ENCODE results near the gene FMN1. TPM values are rescaled to one million over a fixed set of nuclear protein-coding genes. Genes with fewer than 3 reads are reported as not detected.

FMN1 gene
- polyA plus RNA-seq, 2 of the 4 experiments (the other 2 are of a cell fraction) = 0.53 to 2.2 TPM

DNA sequence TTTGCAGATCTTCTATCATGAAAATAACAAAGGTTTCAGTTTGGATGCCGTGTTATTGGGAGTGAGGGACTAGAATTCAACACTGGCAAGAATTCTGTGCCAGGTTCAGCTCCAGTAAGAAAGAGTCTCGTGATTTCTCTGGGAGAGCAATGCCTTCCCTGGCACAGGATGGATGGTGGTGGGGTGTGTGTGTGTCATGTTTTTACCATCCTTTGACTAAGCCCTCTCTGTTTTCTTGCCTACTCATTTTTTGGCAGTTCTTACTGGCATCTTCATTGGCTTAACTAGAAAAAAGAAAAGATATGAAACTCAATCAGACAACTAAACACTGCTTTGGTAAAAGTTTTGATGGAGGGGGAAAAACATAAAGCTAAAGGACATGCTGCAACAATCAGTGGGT, 86.6 kb downstream of the FMN1 start:
- Histone ChIP-seq H3K9me3 (no peaks in the 10 kb centered on the region), H3K4me1 (no peaks in the 10 kb centered on the region), H3K27ac (no peak overlapping the region), H3K4me2 (no peak overlapping the region), H3K4me3 (no peak overlapping the region)
- DNase-seq (ENCODE audit: low read depth in 1 of 2, low spot score in 1 of 2) (no peak), ATAC-seq (no peak), FAIRE-seq (no peak)
- ChIA-PET POLR2A (no interaction called here), CTCF (interaction anchor here (0.6 to 24.5 kb wide), 3 partner anchors 21 to 27 kb away, joined by 3 to 346 read pairs (median 16); no protein-coding TSS in a partner anchor)
- no peak for TF ChIP-seq MAFK (IDR thresholded peaks at IDR 0.05; ENCODE audit: partially characterized antibody)
- TF ChIP-seq RNF2 (IDR thresholded peaks at IDR 0.05; ENCODE audit: borderline replicate concordance, low read depth) = no peak
- TF ChIP-seq ZNF302 (CRISPR knock-in tag; IDR thresholded peaks at IDR 0.05) = no peak
- no peak for TF ChIP-seq NFE2L2 (conservative IDR thresholded peaks at IDR 0.05; ENCODE audit: low read length)
- TF ChIP-seq BHLHE40 (IDR thresholded peaks at IDR 0.05; ENCODE audit: low read depth, low read length) = no peak
- TF ChIP-seq GATA3 (IDR thresholded peaks at IDR 0.05; ENCODE audit: borderline replicate concordance) = no peak
- no peak for TF ChIP-seq HOXB5 (CRISPR knock-in tag; IDR thresholded peaks at IDR 0.05)
- TF ChIP-seq JUNB (IDR thresholded peaks at IDR 0.05) = no peak
- TF ChIP-seq, protein P1, sequence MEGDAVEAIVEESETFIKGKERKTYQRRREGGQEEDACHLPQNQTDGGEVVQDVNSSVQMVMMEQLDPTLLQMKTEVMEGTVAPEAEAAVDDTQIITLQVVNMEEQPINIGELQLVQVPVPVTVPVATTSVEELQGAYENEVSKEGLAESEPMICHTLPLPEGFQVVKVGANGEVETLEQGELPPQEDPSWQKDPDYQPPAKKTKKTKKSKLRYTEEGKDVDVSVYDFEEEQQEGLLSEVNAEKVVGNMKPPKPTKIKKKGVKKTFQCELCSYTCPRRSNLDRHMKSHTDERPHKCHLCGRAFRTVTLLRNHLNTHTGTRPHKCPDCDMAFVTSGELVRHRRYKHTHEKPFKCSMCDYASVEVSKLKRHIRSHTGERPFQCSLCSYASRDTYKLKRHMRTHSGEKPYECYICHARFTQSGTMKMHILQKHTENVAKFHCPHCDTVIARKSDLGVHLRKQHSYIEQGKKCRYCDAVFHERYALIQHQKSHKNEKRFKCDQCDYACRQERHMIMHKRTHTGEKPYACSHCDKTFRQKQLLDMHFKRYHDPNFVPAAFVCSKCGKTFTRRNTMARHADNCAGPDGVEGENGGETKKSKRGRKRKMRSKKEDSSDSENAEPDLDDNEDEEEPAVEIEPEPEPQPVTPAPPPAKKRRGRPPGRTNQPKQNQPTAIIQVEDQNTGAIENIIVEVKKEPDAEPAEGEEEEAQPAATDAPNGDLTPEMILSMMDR (IDR thresholded peaks at IDR 0.05) = no peak
- TF ChIP-seq HOXA7 (CRISPR knock-in tag; IDR thresholded peaks at IDR 0.05) = no peak
- no peak for TF ChIP-seq TFCP2L1 (CRISPR knock-in tag; IDR thresholded peaks at IDR 0.05)
- no peak for TF ChIP-seq FOXS1 (CRISPR knock-in tag; IDR thresholded peaks at IDR 0.05)
- TF ChIP-seq EP300 (IDR thresholded peaks at IDR 0.05) = no peak
- TF ChIP-seq SMC3 (IDR thresholded peaks at IDR 0.05) = no peak
- WGBS (ENCODE audit: missing lambda C conversion rate) = 11% methylated on average over 2 of the region's 2 CpGs

DNA sequence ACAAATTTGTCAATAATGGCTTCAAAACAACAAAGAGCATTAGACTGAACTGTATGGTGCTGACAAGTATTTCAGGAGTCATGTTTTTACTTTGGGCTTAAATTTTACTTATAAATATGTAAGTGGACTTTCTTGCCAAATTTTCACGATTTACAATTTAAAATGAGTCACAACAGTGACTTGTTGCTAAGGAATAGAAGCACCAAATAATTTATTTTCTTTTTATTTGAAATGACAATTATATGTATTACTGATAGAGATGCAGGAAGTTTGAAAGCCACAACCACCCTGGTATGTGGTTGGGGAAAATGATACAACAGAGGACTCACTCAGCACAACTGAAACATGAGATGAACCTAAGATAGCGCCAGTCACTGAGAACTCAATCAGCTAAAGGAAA, 90.3 kb downstream of the FMN1 start:
- Histone ChIP-seq H3K27ac (no peak overlapping the region), H3K4me1 (no peaks in the 10 kb centered on the region), H3K9me3 (no peaks in the 10 kb centered on the region), H3K4me3 (no peak overlapping the region), H3K4me2 (no peak overlapping the region)
- 29% methylated on average over 2 of the region's 2 CpGs for WGBS (ENCODE audit: missing lambda C conversion rate)
- FAIRE-seq = no peak
- no peak for DNase-seq (ENCODE audit: low read depth in 1 of 2, low spot score in 1 of 2)
- ATAC-seq = no peak
- CTCF ChIA-PET = interaction anchor here (1.0 to 24.5 kb wide), 4 partner anchors 9 to 26 kb away, joined by 3 to 346 read pairs (median 10); no protein-coding TSS in a partner anchor
- TF ChIP-seq, protein P2, sequence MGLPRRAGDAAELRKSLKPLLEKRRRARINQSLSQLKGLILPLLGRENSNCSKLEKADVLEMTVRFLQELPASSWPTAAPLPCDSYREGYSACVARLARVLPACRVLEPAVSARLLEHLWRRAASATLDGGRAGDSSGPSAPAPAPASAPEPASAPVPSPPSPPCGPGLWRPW (IDR thresholded peaks at IDR 0.05) = no peak
- no peak for TF ChIP-seq ZNF302 (CRISPR knock-in tag; IDR thresholded peaks at IDR 0.05)
- TF ChIP-seq, protein P3, sequence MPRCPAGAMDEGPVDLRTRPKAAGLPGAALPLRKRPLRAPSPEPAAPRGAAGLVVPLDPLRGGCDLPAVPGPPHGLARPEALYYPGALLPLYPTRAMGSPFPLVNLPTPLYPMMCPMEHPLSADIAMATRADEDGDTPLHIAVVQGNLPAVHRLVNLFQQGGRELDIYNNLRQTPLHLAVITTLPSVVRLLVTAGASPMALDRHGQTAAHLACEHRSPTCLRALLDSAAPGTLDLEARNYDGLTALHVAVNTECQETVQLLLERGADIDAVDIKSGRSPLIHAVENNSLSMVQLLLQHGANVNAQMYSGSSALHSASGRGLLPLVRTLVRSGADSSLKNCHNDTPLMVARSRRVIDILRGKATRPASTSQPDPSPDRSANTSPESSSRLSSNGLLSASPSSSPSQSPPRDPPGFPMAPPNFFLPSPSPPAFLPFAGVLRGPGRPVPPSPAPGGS (IDR thresholded peaks at IDR 0.05) = no peak
- TF ChIP-seq MAFK (IDR thresholded peaks at IDR 0.05; ENCODE audit: partially characterized antibody) = no peak
- no peak for TF ChIP-seq FOXS1 (CRISPR knock-in tag; IDR thresholded peaks at IDR 0.05)
- no peak for TF ChIP-seq ZSCAN20 (CRISPR knock-in tag; IDR thresholded peaks at IDR 0.05)
- TF ChIP-seq RNF2 (IDR thresholded peaks at IDR 0.05; ENCODE audit: borderline replicate concordance, low read depth) = no peak
- TF ChIP-seq SMC3 (IDR thresholded peaks at IDR 0.05) = no peak
- TF ChIP-seq CEBPB (IDR thresholded peaks at IDR 0.05) = no peak
- TF ChIP-seq ESRRA (IDR thresholded peaks at IDR 0.05; ENCODE audit: borderline replicate concordance, low read length) = no peak
- TF ChIP-seq POLR2AphosphoS2 (conservative IDR thresholded peaks at IDR 0.05; ENCODE audit: low read length) = no peak
- TF ChIP-seq EP300 (IDR thresholded peaks at IDR 0.05) = no peak
- TF ChIP-seq, protein P4, sequence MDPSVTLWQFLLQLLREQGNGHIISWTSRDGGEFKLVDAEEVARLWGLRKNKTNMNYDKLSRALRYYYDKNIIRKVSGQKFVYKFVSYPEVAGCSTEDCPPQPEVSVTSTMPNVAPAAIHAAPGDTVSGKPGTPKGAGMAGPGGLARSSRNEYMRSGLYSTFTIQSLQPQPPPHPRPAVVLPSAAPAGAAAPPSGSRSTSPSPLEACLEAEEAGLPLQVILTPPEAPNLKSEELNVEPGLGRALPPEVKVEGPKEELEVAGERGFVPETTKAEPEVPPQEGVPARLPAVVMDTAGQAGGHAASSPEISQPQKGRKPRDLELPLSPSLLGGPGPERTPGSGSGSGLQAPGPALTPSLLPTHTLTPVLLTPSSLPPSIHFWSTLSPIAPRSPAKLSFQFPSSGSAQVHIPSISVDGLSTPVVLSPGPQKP (IDR thresholded peaks at IDR 0.05; ENCODE audit: low read depth, low read length) = no peak
- no peak for TF ChIP-seq ZFP36 (IDR thresholded peaks at IDR 0.05; ENCODE audit: borderline replicate concordance, partially characterized antibody)
- no peak for TF ChIP-seq MYC (IDR thresholded peaks at IDR 0.05; ENCODE audit: borderline replicate concordance, low read length)
- no peak for TF ChIP-seq EHMT2 (IDR thresholded peaks at IDR 0.05; ENCODE audit: low read depth)
- TF ChIP-seq HOXA7 (CRISPR knock-in tag; IDR thresholded peaks at IDR 0.05) = no peak
- POLR2A ChIA-PET = no interaction called here

Data from A549 (cell line).